H1 (cell line): Measurements from ENCODE around the gene THAP10. TPM values are rescaled to one million over a fixed set of nuclear protein-coding genes. Genes with fewer than 3 reads are reported as not detected.

Source experiments
- CTCF ChIA-PET: fragments of 300-600 bp; sonication (Branson Sonifier 250); formaldehyde crosslinking; loops from one replicate; lab custom pipeline; 2021; ENCODE audit not compliant: partially characterized antibody; lab: Charles Lee
- POLR2A ChIA-PET: fragments of 300-600 bp; sonication (Branson Sonifier 250); formaldehyde crosslinking; loops from one replicate; lab custom pipeline; 2021; ENCODE audit warnings: inconsistent platforms; ENCODE audit not compliant: partially characterized antibody; lab: Charles Lee
- DNase-seq, 2 experiments: peaks; one replicate each; pipeline versions ENCODE4 v3.0.0 to v3.0.0-alpha.2; 2010 to 2022; ENCODE audit warnings: low spot score in 2 of 2, low read depth in 1 of 2, mixed read lengths in 1 of 2
- FAIRE-seq: peaks from 2 replicates; lab custom pipeline; 2011; peaks lifted over from hg19 to GRCh38; lab: Jason Lieb, UNC
- H2AFZ ChIP-seq: 2 replicates; pipeline ENCODE4 v1.8.1; 2012; ENCODE audit warnings: low read length, inconsistent platforms
- H2AK5ac ChIP-seq: 2 replicates; pipeline ENCODE4 v1.6.1; 2013; ENCODE audit warnings: low read depth, low read length
- H2BK120ac ChIP-seq: replicated peaks from 2 replicates; pipeline ENCODE3; 2013; ENCODE audit warnings: low read depth, low read length, inconsistent platforms
- H2BK12ac ChIP-seq: 2 replicates; pipeline ENCODE4 v1.6.1; 2013; ENCODE audit warnings: low read depth, low read length
- H2BK15ac ChIP-seq: 2 replicates; pipeline ENCODE4 v1.6.1; 2013; ENCODE audit warnings: low read length
- H2BK20ac ChIP-seq: 2 replicates; pipeline ENCODE4 v1.6.1; 2013; ENCODE audit warnings: low read length
- H2BK5ac ChIP-seq: 2 replicates; pipeline ENCODE4 v1.6.1; 2013; ENCODE audit warnings: low read depth, low read length
- H3K14ac ChIP-seq: 2 replicates; pipeline ENCODE4 v1.6.1; 2013; ENCODE audit warnings: inconsistent platforms; ENCODE audit not compliant: insufficient read length
- H3K18ac ChIP-seq: 2 replicates; pipeline ENCODE4 v1.6.1; 2013; ENCODE audit warnings: low read length; ENCODE audit errors: extremely low read depth
- H3K23ac ChIP-seq: 2 replicates; pipeline ENCODE4 v1.6.1; 2013; ENCODE audit warnings: inconsistent platforms; ENCODE audit not compliant: insufficient read length
- H3K23me2 ChIP-seq: 2 replicates; pipeline ENCODE4 v1.6.1; 2013; ENCODE audit warnings: low read depth, low read length
- H3K27ac ChIP-seq: 2 replicates; pipeline ENCODE4 v1.6.1; 2011; ENCODE audit warnings: low read depth, low read length, inconsistent platforms
- H3K27me3 ChIP-seq, 4 experiments: replicated peaks in 1 of 4; 1 replicate in 1 of 4; 2 replicates in 3 of 4; pipeline versions ENCODE4 v1.6.1 to v1.8.1; 2011 to 2013; ENCODE audit warnings: low read length in 3 of 4, mild to moderate bottlenecking in 3 of 4, inconsistent platforms in 2 of 4, mixed read lengths in 2 of 4, moderate library complexity in 1 of 4; ENCODE audit not compliant: control insufficient read depth in 3 of 4, insufficient read depth in 3 of 4; ENCODE audit errors: extremely low read depth in 1 of 4
- H3K36me3 ChIP-seq, 4 experiments: 2 replicates each; pipeline versions ENCODE4 v1.6.1 to v1.8.1; 2011 to 2013; ENCODE audit warnings: mild to moderate bottlenecking in 4 of 4, low read length in 3 of 4, moderate library complexity in 2 of 4, control low read depth in 1 of 4, inconsistent platforms in 1 of 4; ENCODE audit not compliant: insufficient read depth in 4 of 4, control insufficient read depth in 2 of 4
- H3K4ac ChIP-seq: replicated peaks from 2 replicates; pipeline ENCODE3; 2013; ENCODE audit warnings: low read length, low read depth, mixed read lengths, inconsistent platforms; ENCODE audit not compliant: insufficient read length
- H3K4me1 ChIP-seq, 4 experiments: replicated peaks in 1 of 4; 1 replicate in 1 of 4; 2 replicates in 3 of 4; pipeline versions ENCODE4 v1.6.1 to v1.8.1; 2011 to 2013; ENCODE audit warnings: low read length in 3 of 4, inconsistent platforms in 2 of 4, mixed read lengths in 1 of 4; ENCODE audit not compliant: insufficient read depth in 4 of 4, control insufficient read depth in 3 of 4
- H3K4me2 ChIP-seq, 2 experiments: 2 replicates each; pipeline versions ENCODE4 v1.6.1 to v1.8.1; 2011 to 2013; ENCODE audit warnings: low read depth in 2 of 2, low read length in 2 of 2, control low read depth in 1 of 2, inconsistent platforms in 1 of 2, mild to moderate bottlenecking in 1 of 2; ENCODE audit not compliant: insufficient read depth in 1 of 2
- H3K4me3 ChIP-seq, 4 experiments: fragments of 200-600, 300-600 bp in 1 of 4; sonication (generic), shearing (Covaris generic), sonication (Bioruptor Twin) in 1 of 4; 2 replicates each; pipeline versions ENCODE4 v1.5.1 to v1.8.1; 2011 to 2016; ENCODE audit warnings: low read length in 4 of 4, low read depth in 3 of 4, control low read depth in 2 of 4, inconsistent platforms in 2 of 4, mild to moderate bottlenecking in 2 of 4, mixed read lengths in 1 of 4, moderate library complexity in 1 of 4; ENCODE audit not compliant: insufficient read depth in 2 of 4; ENCODE audit errors: extremely low read depth in 1 of 4
- H3K56ac ChIP-seq: replicated peaks from 2 replicates; pipeline ENCODE3; 2013; ENCODE audit warnings: low read depth, mild to moderate bottlenecking, mixed read lengths, low read length, inconsistent platforms; ENCODE audit not compliant: insufficient read length
- H3K79me1 ChIP-seq: 2 replicates; pipeline ENCODE4 v1.6.1; 2013; ENCODE audit warnings: low read depth, low read length, control low read depth
- H3K79me2 ChIP-seq, 2 experiments: 2 replicates each; pipeline versions ENCODE4 v1.6.1 to v1.8.1; 2012 to 2013; ENCODE audit warnings: low read length in 2 of 2, mild to moderate bottlenecking in 2 of 2, inconsistent platforms in 1 of 2; ENCODE audit not compliant: insufficient read depth in 2 of 2, control insufficient read depth in 1 of 2
- H3K9ac ChIP-seq, 4 experiments: replicated peaks in 1 of 4; 1 replicate in 1 of 4; 2 replicates in 3 of 4; pipeline versions ENCODE4 v1.6.1 to v1.8.1; 2011 to 2013; ENCODE audit warnings: low read depth in 3 of 4, low read length in 3 of 4, control low read depth in 2 of 4, mild to moderate bottlenecking in 2 of 4, moderate library complexity in 2 of 4, inconsistent platforms in 1 of 4; ENCODE audit errors: extremely low read depth in 1 of 4
- H3K9me3 ChIP-seq, 2 experiments: 2 replicates each; pipeline versions ENCODE4 v1.6.1 to v1.8.1; 2012 to 2013; ENCODE audit warnings: mild to moderate bottlenecking in 2 of 2, moderate library complexity in 2 of 2, control low read depth in 1 of 2, inconsistent platforms in 1 of 2, low read depth in 1 of 2, low read length in 1 of 2, mixed read lengths in 1 of 2; ENCODE audit not compliant: insufficient read depth in 2 of 2
- H4K20me1 ChIP-seq, 2 experiments: replicated peaks in 1 of 2; 2 replicates each; pipeline versions ENCODE3 to v1.8.1; 2011 to 2013; ENCODE audit warnings: inconsistent platforms in 2 of 2, low read length in 2 of 2, mild to moderate bottlenecking in 1 of 2; ENCODE audit not compliant: insufficient read depth in 2 of 2, control insufficient read depth in 1 of 2
- H4K5ac ChIP-seq: 2 replicates; pipeline ENCODE4 v1.6.1; 2013; ENCODE audit warnings: low read length, low read depth, mixed read lengths, inconsistent platforms; ENCODE audit not compliant: insufficient read length
- H4K8ac ChIP-seq: 2 replicates; pipeline ENCODE4 v1.8.0; 2013; ENCODE audit warnings: mild to moderate bottlenecking, moderate library complexity, low read length, inconsistent platforms; ENCODE audit not compliant: insufficient read depth; ENCODE audit errors: extremely low read depth
- H4K91ac ChIP-seq: replicated peaks from 2 replicates; pipeline ENCODE3; 2013; ENCODE audit warnings: low read length, mixed read lengths, inconsistent platforms; ENCODE audit not compliant: insufficient read length
- CREB1 ChIP-seq: IDR thresholded peaks from 2 replicates; pipeline ENCODE4 v1.6.1; 2012; ENCODE audit warnings: inconsistent platforms
- EP300 ChIP-seq, 2 experiments: IDR thresholded peaks; 1 replicate in 1 of 2; 2 replicates in 1 of 2; pipeline ENCODE4 v1.6.1; 2011 to 2012; ENCODE audit warnings: low read depth in 2 of 2, low read length in 2 of 2, mild to moderate bottlenecking in 2 of 2, borderline replicate concordance in 1 of 2, inconsistent platforms in 1 of 2, moderate library complexity in 1 of 2
- GABPA ChIP-seq: IDR thresholded peaks from 2 replicates; pipeline ENCODE4 v1.6.1; 2011; ENCODE audit warnings: mild to moderate bottlenecking, low read length, moderate library complexity, borderline replicate concordance; ENCODE audit not compliant: insufficient read depth
- GTF2F1 ChIP-seq: IDR thresholded peaks from 2 replicates; pipeline ENCODE4 v1.6.1; 2012; ENCODE audit warnings: low read depth, low read length, improper control_type of control experiment, borderline replicate concordance
- RFX5 ChIP-seq: IDR thresholded peaks from 2 replicates; pipeline ENCODE4 v1.6.1; 2011; ENCODE audit warnings: low read depth, low read length, improper control_type of control experiment, borderline replicate concordance
- WGBS, 2 experiments: shearing (Covaris generic) in 1 of 2; methylation state at CpG; one replicate each; pipeline versions ENCODE4 v1.1.6 to v1.1.7; 2013 to 2015; ENCODE audit warnings: low lambda C conversion rate in 2 of 2, mixed read lengths in 2 of 2, inconsistent platforms in 1 of 2, low coverage in 1 of 2, missing lambda C conversion rate in 1 of 2; ENCODE audit not compliant: insufficient replicate concordance in 2 of 2, insufficient coverage in 1 of 2, insufficient read length in 1 of 2; ENCODE audit errors: extremely low coverage in 1 of 2, missing lambda C conversion rate in 1 of 2; 5-methylcytosine and 5-hydroxymethylcytosine counted together
- polyA plus RNA-seq, 7 experiments: library from polyadenylated mRNA; depleted of rRNA in 3 of 7; stranded (reverse) in 5 of 7; unstranded in 2 of 7; fragments of >200 nt in 5 of 7; fragments of 200-250 nt in 2 of 7; gene quantifications; 1 replicate in 5 of 7; 2 replicates in 1 of 7; 4 replicates in 1 of 7; pipeline versions ENCODE4 v1.2.1 to v1.2.3, GENCODE V29; 2011 to 2013; ENCODE audit warnings: missing spikeins in 2 of 7, mixed read lengths in 2 of 7
- total RNA-seq: library from RNA; stranded (reverse); fragmentation: NEBNext Ultra II Directional; extraction: Animal tissue kit (Norgen Biotek cat#: 25700); gene quantifications from 2 replicates; pipeline ENCODE4 v1.2.1, GENCODE V29; 2021

Gene THAP10
- total and polyA plus RNA-seq, 2 of the 8 experiments (the other 6 are each of a cell fraction or from before 2014, with no cell fraction given), result 2.8 to 4.5 TPM

DNA sequence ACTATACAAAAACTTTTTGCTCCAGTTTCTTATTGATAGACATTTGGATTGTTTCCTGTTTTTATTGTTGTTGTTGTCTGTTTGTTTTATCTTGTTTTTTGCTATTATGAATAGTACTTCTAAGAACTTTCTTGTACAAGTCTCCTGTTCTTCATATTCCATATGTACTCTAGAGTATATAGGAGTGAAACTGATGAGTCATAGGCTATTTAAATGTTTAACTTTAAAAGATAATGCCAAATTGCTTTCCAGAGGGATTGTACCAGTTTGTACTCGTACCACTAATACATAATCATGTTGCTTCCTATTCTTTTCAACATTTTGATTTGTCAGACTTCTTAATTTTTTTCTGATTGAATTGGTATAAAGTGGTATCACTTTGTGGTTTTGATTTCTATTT, 20.0 kb upstream of the THAP10 start:
- Histone ChIP-seq H3K18ac (no peak overlapping the region), H3K4me2 (no peak overlapping the region), H3K23ac (no peak overlapping the region), H4K5ac (no peak overlapping the region), H3K23me2 (no peaks in the 10 kb centered on the region; the same call in 1 of the 2 replicates), H2BK15ac (no peak overlapping the region), H3K27me3 (no peaks in the 10 kb centered on the region), H2BK20ac (no peak overlapping the region), H3K27ac (no peak overlapping the region), H2BK5ac (no peak overlapping the region), H3K79me1 (no peaks in the 10 kb centered on the region), H2BK12ac (no peak overlapping the region), H3K9ac (no peak overlapping the region), H3K4ac (no peak overlapping the region), H3K36me3 (no peaks in the 10 kb centered on the region), H2AFZ (no peak overlapping the region), H4K8ac (no peak overlapping the region), H4K91ac (no peak overlapping the region), H4K20me1 (peaks cover 0 to 2% of the 10 kb centered on the region in 2 experiments), H3K14ac (no peak overlapping the region), H3K4me1 (peaks cover 0 to 4% (median 0%) of the 10 kb centered on the region in 4 experiments; a peak in 1 of 7 replicates), H3K4me3 (no peak overlapping the region), H2AK5ac (no peak overlapping the region), H3K79me2 (no peaks in the 10 kb centered on the region), H3K9me3 (no peaks in the 10 kb centered on the region), H2BK120ac (no peak overlapping the region), H3K56ac (no peak overlapping the region)
- POLR2A ChIA-PET, result no interaction called here
- DNase-seq (no peak), FAIRE-seq (no peak)
- 92% methylated on average over 1 of the region's 1 CpG; no CpG with 5 or more reads in 1 of the 2 experiments for WGBS, 2 experiments
- CTCF ChIA-PET, result interaction anchor here (0.9 kb wide), 1 partner anchor 24 kb away, joined by 3 read pairs; no protein-coding TSS in a partner anchor
- no peak for TF ChIP-seq RFX5
- TF ChIP-seq EP300 (IDR thresholded peaks at IDR 0.05; ENCODE audit: borderline replicate concordance in 1 of 2, low read depth in 2 of 2, low read length in 2 of 2), result no peak
- TF ChIP-seq GABPA, result no peak
- no peak for TF ChIP-seq CREB1
- no peak for TF ChIP-seq GTF2F1
